Neural cell (in vitro differentiated cells): ENCODE results near the gene FAM20C.

Experiments
- CTCF ChIP-seq: fragments of 450-650 bp; IDR thresholded peaks from 2 replicates; pipeline ENCODE4 v1.5.1; 2014; ENCODE audit warnings: antibody characterized with exemption, mild to moderate bottlenecking, moderate library complexity; ENCODE audit not compliant: poor library complexity, severe bottlenecking
- EP300 ChIP-seq: fragments of 450-650 bp; conservative IDR thresholded peaks from 2 replicates; pipeline ENCODE4 v1.6.1; 2014; ENCODE audit warnings: antibody characterized with exemption, mild to moderate bottlenecking, moderate library complexity; ENCODE audit not compliant: poor library complexity, severe bottlenecking
- EZH2 ChIP-seq: fragments of 200-600, 300-800 bp; shearing (Covaris generic), sonication (generic); IDR thresholded peaks from 2 replicates; pipeline ENCODE4 v1.6.1; 2014; ENCODE audit warnings: antibody characterized with exemption, low read length, borderline replicate concordance, mild to moderate bottlenecking; ENCODE audit not compliant: insufficient read depth, poor library complexity, severe bottlenecking
- TAF1 ChIP-seq: IDR thresholded peaks from 2 replicates; pipeline ENCODE4 v1.6.1; 2012; ENCODE audit warnings: low read depth

DNA sequence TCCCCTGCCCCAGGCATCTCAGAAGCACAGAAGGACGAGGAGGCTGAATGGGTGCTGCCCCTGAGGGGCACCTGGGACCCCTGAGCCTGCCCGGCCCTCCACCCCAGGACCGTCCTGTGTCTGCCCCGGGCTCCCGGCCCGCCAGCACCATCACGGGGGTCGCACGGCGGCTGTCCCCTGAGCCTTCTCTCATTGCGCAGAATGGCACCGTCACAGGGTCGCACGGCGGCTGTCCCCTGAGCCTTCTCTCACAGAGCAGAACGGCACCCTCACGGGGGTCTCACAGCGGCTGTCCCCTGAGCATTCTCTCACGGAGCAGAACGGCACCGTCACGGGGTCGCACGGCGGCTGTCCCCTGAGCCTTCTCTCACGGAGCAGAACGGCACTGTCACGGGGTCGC lies 31.5 kb downstream of the FAM20C start:
- TF ChIP-seq EP300 (no peak), CTCF (no peak), EZH2 (no peak), TAF1 (no peak)
